ENCODE results near the gene KRTAP10-3. TPM values are rescaled to one million over a fixed set of nuclear protein-coding genes. Genes with fewer than 3 reads are reported as not detected.

The KRTAP10-3 gene
- total RNA-seq, 1 donor from 2014 or later = not detected

DNA sequence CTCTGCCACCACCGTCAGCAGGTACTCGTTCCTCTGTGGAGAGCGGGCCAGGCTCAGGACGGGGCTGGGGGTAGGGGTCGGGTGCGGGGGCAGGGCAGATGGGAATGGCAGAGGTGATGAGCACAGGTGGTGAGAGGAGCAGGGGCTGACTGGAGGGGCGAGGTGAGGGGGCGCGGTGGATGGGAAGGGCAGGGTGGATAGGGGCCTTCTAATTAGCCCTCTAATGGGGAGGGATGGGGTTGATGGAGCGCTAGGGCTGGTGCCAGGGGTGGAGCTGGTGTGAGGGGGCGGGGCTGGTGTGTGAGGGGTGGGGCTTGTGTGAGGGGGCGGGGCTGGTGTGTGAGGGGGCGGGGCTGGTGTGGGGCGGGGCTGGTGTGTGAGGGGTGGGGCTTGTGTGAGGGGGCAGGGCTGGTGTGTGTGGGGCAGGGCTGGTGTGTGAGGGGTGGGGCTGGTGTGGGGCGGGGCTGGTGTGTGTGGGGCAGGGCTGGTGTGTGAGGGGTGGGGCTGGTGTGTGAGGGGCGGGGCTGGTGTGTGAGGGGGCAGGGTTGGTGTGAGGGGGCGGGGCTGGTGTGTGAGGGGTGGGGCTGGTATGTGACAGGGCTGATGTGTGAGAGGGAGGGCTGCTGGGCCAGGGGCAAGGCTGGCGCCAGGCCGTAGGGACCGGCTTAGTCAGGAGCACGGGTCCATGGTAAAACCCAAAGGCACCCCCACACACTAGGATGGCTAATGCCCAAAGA is 24.5 kb downstream of the KRTAP10-3 start:
- DNase-seq (ENCODE audit: low read depth, low spot score) = no peak
- H3K4me1 Mint-ChIP-seq = no peaks in the 10 kb centered on the region
- TF ChIP-seq, protein P1, sequence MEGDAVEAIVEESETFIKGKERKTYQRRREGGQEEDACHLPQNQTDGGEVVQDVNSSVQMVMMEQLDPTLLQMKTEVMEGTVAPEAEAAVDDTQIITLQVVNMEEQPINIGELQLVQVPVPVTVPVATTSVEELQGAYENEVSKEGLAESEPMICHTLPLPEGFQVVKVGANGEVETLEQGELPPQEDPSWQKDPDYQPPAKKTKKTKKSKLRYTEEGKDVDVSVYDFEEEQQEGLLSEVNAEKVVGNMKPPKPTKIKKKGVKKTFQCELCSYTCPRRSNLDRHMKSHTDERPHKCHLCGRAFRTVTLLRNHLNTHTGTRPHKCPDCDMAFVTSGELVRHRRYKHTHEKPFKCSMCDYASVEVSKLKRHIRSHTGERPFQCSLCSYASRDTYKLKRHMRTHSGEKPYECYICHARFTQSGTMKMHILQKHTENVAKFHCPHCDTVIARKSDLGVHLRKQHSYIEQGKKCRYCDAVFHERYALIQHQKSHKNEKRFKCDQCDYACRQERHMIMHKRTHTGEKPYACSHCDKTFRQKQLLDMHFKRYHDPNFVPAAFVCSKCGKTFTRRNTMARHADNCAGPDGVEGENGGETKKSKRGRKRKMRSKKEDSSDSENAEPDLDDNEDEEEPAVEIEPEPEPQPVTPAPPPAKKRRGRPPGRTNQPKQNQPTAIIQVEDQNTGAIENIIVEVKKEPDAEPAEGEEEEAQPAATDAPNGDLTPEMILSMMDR (conservative IDR thresholded peaks at IDR 0.05) = no peak
- no peaks in the 10 kb centered on the region for H3K36me3 Mint-ChIP-seq (ENCODE audit: low read depth)
- no peaks in the 10 kb centered on the region for H3K27me3 Mint-ChIP-seq (ENCODE audit: low read depth)
- peaks cover 6% of the 10 kb centered on the region for H3K9me3 Mint-ChIP-seq
- H3K27ac Mint-ChIP-seq (ENCODE audit: unreplicated experiment) = no peak overlapping the region
- H3K4me3 Mint-ChIP-seq = no peak overlapping the region

DNA sequence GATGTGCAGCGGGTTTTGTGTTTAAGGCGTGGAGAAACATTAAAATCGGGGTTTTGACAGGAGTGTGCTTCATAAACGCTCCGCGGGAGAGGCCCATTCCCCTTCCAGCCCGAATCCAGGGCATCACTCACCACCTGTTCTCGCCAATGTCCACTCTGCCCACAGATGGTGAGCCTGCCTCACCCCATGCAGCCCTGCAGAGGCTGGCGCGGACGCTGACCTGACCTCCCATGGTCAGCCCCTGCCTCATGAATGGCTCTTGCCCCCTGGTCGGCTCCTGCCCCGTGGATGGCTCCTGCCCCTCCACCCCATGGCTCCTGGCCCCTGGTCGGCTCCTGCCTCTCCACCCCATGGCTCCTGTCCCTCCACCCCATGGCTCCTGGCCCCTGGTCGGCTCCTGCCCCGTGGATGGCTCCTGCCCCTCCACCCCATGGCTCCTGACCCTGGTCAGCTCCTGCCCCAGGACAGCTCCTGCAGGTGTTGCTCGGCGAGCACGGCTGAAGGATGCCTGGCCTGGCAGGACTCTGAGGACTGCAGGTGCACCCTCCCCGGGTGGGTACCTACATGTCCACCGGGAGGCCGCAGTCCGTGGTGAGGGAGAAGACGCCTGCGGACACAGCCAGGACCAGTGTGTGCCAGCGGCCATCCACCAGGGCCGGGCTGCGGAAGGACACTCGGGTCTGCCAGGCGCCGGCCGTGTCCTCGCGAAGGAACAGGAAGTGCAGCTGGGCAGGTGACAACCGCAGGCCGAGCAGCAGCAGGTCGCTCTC is 25.3 kb downstream of the KRTAP10-3 start:
- Mint-ChIP-seq H3K27ac (ENCODE audit: unreplicated experiment) (no peak overlapping the region), H3K9me3 (peaks cover 6% of the 10 kb centered on the region), H3K4me1 (no peaks in the 10 kb centered on the region), H3K27me3 (ENCODE audit: low read depth) (no peaks in the 10 kb centered on the region), H3K36me3 (ENCODE audit: low read depth) (no peaks in the 10 kb centered on the region), H3K4me3 (no peak overlapping the region)
- TF ChIP-seq, protein P1 (conservative IDR thresholded peaks at IDR 0.05) = no peak
- no peak for DNase-seq (ENCODE audit: low read depth, low spot score)

DNA sequence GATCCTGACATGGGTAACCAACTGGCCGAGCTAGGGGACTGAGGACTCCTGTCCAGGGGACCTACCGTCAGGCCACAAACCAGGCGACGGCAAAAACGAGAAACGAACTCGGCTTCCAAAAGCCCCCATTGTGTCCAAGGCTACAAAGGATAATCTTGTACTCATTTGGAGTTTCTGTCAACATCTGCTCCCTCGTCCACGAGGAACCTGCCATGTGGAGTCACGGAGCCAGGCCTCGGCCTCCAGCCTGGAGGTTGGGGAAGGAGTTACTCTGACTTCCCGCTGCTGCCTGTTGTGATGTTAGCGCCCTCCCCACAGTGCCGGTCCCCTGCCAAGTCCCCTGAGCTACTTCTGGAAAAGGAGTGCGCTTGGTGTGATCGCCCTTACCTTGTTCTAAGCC is 25.9 kb downstream of the KRTAP10-3 start:
- TF ChIP-seq, protein P1 (conservative IDR thresholded peaks at IDR 0.05) = no peak
- DNase-seq (ENCODE audit: low read depth, low spot score) = no peak
- no peaks in the 10 kb centered on the region for H3K36me3 Mint-ChIP-seq (ENCODE audit: low read depth)

DNA sequence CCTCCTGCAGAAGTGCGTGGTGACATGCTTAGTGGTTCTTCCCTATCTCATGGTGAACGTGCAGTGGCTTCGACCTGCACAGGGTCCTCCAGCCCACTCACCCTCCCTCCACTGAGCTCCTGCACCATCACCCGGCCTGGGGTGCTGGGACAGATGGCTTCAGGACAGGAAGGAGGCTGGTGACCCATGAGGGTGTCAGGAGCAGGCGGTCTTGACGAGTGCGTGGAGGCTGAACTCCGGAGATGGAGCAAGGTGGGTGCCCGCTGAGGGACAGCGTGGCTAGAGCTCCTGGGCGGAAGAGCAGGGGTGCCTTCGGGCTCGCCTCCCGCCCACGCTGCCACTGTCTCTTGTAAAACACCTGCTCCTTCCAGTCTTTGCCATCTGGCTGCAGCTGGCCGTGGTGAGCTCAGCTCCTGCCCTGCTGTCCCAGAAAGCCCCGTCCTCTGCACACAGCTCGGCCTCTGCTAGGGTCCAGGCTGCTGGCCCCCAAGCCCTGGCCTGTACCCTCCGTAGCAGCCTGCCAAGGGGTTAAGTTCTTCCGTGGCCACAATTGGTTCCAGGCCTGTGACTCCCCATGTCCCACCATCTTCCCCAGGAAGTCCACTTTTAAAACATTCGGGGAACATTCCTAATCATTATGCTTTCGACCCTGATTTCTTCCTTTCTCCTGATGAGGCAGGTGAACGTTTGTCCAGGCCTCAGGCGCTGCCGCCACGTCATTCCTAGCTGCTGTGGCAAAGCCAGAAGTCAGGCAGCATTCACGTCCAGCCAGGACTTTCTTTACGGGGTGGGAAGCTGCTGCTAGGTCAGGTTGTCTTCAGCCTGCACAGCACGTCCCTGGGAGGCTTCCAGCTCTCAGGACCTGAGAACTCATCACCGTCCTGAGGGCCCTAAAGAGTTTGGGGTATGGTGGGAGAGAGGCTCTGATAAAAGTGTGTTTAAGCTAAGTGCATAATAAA is 26.7 kb downstream of the KRTAP10-3 start:
- no peaks in the 10 kb centered on the region for H3K4me1 Mint-ChIP-seq
- H3K36me3 Mint-ChIP-seq (ENCODE audit: low read depth) = no peaks in the 10 kb centered on the region
- H3K27me3 Mint-ChIP-seq (ENCODE audit: low read depth) = no peaks in the 10 kb centered on the region
- no peak for DNase-seq (ENCODE audit: low read depth, low spot score)
- no peak overlapping the region for H3K4me3 Mint-ChIP-seq
- H3K27ac Mint-ChIP-seq (ENCODE audit: unreplicated experiment) = no peak overlapping the region
- H3K9me3 Mint-ChIP-seq = peaks cover 6% of the 10 kb centered on the region
- TF ChIP-seq, protein P1 (conservative IDR thresholded peaks at IDR 0.05) = no peak

More for the DNA sequence above, 25.9 kb downstream of the KRTAP10-3 start:
- H3K27me3 Mint-ChIP-seq (ENCODE audit: low read depth) = no peaks in the 10 kb centered on the region
- no peak overlapping the region for H3K4me3 Mint-ChIP-seq
- peaks cover 6% of the 10 kb centered on the region for H3K9me3 Mint-ChIP-seq
- no peaks in the 10 kb centered on the region for H3K4me1 Mint-ChIP-seq
- H3K27ac Mint-ChIP-seq (ENCODE audit: unreplicated experiment) = no peak overlapping the region
